GM21367 (cell line): ENCODE data around the gene DSPP.
"Not testable (repeated sequence)": the region's sequence is repeated elsewhere in the genome, so short reads cannot be mapped to it uniquely, and the experiment has no call there.

Source experiments
- ATAC-seq: cut with Tn5 transposase; IDR thresholded peaks from one replicate; pipeline ENCODE4 v1.9.1; 2021; ENCODE audit not compliant: unreplicated experiment

Gene DSPP

DNA sequence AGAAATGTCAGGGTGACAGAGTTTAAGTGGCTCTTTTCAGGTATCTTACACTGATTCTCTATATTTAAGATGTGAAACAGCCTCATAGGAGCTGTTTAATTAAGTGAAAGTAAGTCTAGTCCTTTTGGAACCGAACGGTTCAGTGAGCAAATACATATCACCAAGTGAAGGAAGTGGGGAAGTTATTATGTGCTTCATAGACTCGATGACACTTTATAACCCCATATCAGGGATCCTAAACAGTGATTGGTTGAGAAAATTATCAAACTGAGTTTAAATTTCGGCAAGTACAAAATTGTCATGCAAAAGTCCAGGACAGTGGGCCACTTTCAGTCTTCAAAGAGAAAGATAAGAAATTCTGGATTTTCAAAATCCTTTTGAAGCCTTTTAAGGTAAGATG lies at the start of gene DSPP:
TSS of gene DSPP (plus strand) at position 301 of the 400 bp plus-strand sequence. CDS start 2,380 bp downstream, outside the sequence.
- ATAC-seq, result no peak

- ATAC-seq, result peak; percentile 100
These were observed 49.1 kb upstream of the DSPP start for GRCh38 chr4:87559090-87559837.

DNA sequence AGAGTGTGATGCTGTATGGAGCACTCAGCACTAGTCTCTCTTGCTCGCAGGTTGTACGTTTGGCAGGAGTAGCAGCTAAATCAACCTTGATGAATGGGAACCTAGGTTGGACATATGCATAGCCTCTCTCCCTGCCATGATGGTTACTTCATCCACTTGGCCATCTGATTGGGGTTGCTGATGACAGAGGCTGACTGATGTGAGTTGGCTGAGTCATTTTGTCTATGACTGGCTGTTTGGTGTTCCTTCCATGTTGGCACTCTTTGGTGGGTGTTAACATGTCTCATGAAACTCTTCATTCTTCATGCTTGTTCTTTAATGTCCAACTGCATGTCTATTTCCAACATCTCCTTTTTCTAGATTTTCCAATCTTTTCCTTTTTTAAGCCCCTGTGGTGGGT lies 47.5 kb upstream of the DSPP start:
- no peak for ATAC-seq

GRCh38 chr4:87565746-87566145 lies 42.6 kb upstream of the DSPP start:
- ATAC-seq, result no peak

DNA sequence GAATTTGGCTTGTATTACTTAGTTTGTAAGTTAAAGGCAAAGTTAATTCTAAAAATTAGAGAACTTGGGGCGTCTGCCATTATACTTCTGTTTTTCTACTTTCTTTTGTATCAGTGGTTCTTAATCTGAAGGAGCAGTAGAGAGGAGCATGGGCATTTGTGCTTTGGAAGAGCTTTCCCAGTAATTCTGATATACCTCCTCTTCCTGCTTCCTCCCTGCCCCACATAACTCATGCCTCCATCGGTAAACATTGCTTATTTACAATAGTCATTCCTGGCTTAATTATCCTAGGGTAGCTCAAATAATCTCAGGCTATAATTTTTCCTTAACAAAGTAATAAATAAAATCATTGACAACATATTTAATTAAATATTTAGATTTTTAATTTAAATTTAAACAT lies 42.1 kb upstream of the DSPP start:
- no peak for ATAC-seq

- ATAC-seq, result no peak
These were observed 41.1 kb upstream of the DSPP start for GRCh38 chr4:87567191-87567590.

- no peak for ATAC-seq
These were observed 38.0 kb upstream of the DSPP start for GRCh38 chr4:87570290-87570805.

DNA sequence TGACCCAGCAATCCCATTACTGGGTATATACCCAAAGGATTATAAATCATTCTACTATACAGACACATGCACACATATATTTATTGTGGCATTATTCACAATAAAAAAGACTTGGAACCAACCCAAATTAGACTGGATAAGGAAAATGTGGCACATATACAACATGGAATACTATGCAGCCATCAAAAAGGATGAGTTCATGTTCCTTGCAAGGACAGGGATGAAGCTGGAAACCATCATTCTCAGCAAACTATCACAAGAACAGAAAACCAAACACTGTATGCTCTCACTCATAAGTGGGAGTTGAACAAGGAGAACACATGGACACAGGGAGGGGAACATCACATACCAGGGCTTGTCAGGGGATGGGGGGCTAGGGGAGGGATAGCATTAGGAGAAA lies 34.0 kb upstream of the DSPP start:
- ATAC-seq, result not testable (repeated sequence)

GRCh38 chr4:87574996-87575395 lies 33.3 kb upstream of the DSPP start:
- no peak for ATAC-seq

- no peak for ATAC-seq
These were observed 32.9 kb upstream of the DSPP start for GRCh38 chr4:87575408-87575807.

DNA sequence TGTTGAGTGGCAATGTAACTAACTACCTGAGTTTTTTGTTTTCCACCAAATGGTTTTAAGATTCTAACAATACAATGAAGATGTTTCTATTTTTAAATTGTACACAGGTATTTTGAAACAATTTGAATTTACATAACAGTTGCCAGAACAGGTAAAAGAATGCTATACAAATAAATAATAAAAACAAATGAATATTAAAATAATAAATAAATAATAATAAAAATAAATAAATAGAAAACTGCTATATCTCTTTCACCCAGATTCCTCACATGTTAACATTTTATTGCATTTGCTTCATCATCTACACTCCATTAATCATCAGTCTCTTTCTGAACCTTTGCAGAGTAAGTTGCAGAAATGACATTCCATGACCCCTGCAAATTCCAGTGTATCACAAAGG lies 32.3 kb upstream of the DSPP start:
- ATAC-seq, result no peak

GRCh38 chr4:87579478-87579877 lies 28.9 kb upstream of the DSPP start:
- ATAC-seq, result no peak

DNA sequence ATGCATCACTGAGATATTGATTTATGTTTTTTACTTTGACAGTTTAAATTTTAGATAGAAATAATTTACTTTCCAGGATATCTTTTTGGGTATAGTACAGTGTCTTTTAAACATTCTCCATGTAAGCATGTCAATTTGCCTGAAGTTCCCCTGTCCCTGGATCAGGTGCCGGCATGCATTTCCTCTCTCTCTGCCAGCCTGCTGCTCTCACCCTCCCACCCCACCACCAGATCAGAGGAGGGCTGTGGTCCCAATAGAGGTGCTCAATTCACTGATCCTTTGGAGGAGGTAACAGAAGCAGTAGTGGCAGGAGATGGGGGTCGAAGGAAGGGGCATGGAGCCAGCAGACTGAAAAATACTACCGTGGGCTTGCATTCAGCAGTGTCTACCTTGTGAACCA lies 28.3 kb upstream of the DSPP start:
- no peak for ATAC-seq

DNA sequence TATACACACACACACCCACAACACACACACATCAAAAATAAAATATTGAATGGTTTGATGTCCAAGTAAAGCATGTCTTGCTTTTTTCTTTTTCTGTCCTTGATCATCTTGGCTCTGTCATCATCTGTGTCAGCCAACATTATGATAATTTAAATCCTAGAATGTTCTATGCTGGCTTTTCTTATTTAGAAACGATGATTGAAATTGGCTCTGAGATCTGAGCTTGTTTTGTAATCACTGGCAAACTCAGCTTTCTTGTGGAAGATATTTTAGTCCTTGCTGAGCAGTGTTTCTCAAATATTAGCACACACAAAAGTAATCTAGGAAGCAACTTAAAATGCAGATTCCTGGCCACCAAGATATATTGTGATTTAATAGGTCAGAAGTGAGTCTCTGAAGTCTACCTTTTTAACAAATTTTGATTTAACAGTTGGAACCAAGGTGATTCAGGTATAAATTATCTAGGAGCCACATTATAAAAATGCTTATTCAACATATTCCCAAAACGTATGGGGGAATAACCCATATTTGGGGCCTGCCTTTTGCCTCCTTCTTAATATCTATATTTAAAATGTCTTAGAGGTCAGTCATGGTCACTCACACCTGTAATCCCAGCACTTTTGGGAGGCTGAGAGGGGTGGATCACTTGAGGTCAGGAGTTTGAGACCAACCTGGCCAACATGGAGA lies 24.0 kb upstream of the DSPP start:
- no peak for ATAC-seq

DNA sequence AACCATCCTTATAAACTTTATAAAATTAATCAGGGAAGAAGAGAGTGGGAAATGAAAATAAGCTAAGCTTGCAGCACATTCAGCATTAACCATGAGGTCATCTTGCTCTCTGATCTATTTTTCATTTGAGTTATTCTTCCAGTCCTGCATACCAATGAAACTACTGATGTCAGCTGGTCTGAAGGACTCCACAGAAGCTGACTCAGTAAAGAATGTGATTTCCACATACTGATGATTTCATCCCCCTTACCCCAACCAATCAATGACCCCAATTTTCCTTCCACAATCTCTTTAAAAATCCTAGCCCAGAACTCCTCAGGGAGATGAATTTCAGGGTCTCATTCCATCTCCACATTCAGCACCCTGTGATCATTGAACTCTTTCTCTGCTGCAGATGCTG lies 18.8 kb upstream of the DSPP start:
- no peak for ATAC-seq

DNA sequence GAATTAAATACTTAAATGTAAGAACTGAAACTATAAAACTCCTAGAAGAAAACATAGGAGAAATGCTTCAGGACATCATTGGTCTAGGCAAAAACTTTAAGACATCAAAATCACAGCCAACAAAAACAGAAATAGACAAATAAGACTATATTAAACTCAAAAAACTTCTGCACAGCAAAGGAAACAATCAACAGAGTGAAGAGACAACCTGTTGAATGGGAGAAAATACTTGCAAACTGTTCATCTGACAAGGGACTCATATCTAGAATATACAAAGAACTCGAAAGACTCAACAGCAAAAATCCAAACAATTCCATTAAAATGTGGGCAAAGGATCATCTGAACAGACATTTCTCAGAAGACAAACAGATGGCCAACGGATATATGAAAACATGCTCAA lies 16.2 kb upstream of the DSPP start:
- no peak for ATAC-seq

- no peak for ATAC-seq
These were observed 7.0 kb upstream of the DSPP start for GRCh38 chr4:87601361-87601760.

DNA sequence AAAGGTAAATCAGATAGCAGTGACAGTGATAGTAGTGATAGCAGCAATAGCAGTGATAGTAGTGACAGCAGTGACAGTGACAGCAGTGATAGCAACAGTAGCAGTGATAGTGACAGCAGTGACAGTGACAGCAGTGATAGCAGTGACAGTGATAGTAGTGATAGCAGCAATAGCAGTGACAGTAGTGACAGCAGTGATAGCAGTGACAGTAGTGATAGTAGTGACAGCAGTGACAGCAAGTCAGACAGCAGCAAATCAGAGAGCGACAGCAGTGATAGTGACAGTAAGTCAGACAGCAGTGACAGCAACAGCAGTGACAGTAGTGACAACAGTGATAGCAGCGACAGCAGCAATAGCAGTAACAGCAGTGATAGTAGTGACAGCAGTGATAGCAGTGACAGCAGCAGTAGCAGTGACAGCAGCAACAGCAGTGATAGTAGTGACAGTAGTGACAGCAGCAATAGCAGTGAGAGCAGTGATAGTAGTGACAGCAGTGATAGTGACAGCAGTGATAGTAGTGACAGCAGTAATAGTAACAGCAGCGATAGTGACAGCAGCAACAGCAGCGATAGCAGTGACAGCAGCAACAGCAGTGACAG lies 6.1 kb downstream of the DSPP start:
- no peak for ATAC-seq

- no peak for ATAC-seq
These were observed 7.9 kb downstream of the DSPP start for GRCh38 chr4:87616268-87616667.

GRCh38 chr4:87620086-87620485 lies 11.8 kb downstream of the DSPP start:
- ATAC-seq, result no peak

GRCh38 chr4:87620491-87620890 lies 12.2 kb downstream of the DSPP start:
- no peak for ATAC-seq

DNA sequence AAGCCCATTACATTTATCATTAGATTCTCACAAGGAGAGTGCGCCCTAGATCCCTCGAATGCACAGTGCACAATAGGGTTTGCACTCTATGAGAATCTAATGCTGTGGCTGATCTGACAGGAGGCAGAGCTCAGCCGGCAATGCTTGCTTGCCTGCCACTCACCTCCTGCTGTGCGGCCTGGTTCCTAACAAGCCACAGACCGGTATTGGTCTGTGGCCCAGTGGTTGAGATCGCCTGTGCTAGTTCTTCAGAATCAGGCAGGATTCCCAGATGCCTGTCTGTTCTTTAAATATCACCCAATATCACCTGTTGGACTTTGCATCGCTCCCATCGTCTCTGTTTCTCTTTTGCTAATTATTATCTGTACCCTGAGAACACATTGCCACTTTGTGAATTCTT lies 14.0 kb downstream of the DSPP start:
- no peak for ATAC-seq
